ENCODE data around the gene GRAMD2A.

GRCh38 chr15:72206677-72207000, 9.1 kb upstream of the GRAMD2A start:
- TF ChIP-seq POLR2A (IDR thresholded peaks at IDR 0.05; ENCODE audit: low read length) (no peak), GATA1 (IDR thresholded peaks at IDR 0.05; ENCODE audit: low read depth, low read length) (no peak)
